ENCODE measurements around the gene MFAP2. TPM values are rescaled to one million over a fixed set of nuclear protein-coding genes. Genes with fewer than 3 reads are reported as not detected.
"Not testable (repeated sequence)": the region's sequence is repeated elsewhere in the genome, so short reads cannot be mapped to it uniquely, and the experiment has no call there.

The MFAP2 gene
- total RNA-seq, 4 donors from 2014 or later, result 5.4 to 21.7 (median 10.2) TPM

- H3K9me3 ChIP-seq; H3K4me1 ChIP-seq; H3K4me3 ChIP-seq; DNase-seq (ENCODE audit: extremely low spot score); H3K27me3 ChIP-seq; H3K27ac ChIP-seq (replicated peaks in 1 of 4); intact Hi-C loops (cut with DNase I): not testable (repeated sequence)
- H3K36me3 ChIP-seq, result peaks cover 7 to 68% (median 48%) of the 10 kb centered on the region in 4 donors
- 88% methylated on average over 21 of the region's 26 CpGs for WGBS
These were observed 32.0 kb downstream of the MFAP2 start for GRCh38 chr1:16948282-16948891.

GRCh38 chr1:16946646-16947045 is 33.8 kb downstream of the MFAP2 start:
- H3K4me1 ChIP-seq, result peaks cover 0 to under 1% (median under 1%) of the 10 kb centered on the region in 4 donors
- 90% methylated on average over 14 of the region's 19 CpGs for WGBS
- DNase-seq (ENCODE audit: extremely low spot score), result no peak
- H3K9me3 ChIP-seq, result no peaks in the 10 kb centered on the region
- H3K27me3 ChIP-seq, result no peaks in the 10 kb centered on the region
- no peak for TF ChIP-seq POLR2AphosphoS5 (IDR thresholded peaks at IDR 0.05)
- no peak for TF ChIP-seq EP300 (IDR thresholded peaks at IDR 0.05)
- TF ChIP-seq POLR2A (IDR thresholded peaks at IDR 0.05; ENCODE audit: low read depth), result no peak
- no peak for TF ChIP-seq CTCF (IDR thresholded peaks at IDR 0.05)
- no peak overlapping the region for H3K27ac ChIP-seq (replicated peaks in 1 of 4)
- intact Hi-C loops (cut with DNase I), result no loop called here
- no peak overlapping the region for H3K4me3 ChIP-seq
- H3K36me3 ChIP-seq, result peaks cover 7 to 85% (median 59%) of the 10 kb centered on the region in 4 donors

GRCh38 chr1:16946185-16946584 is 34.2 kb downstream of the MFAP2 start:
- H3K27me3 ChIP-seq; H3K4me1 ChIP-seq; H3K27ac ChIP-seq (replicated peaks in 1 of 4); H3K9me3 ChIP-seq; H3K4me3 ChIP-seq; DNase-seq (ENCODE audit: extremely low spot score); intact Hi-C loops (cut with DNase I): not testable (repeated sequence)
- WGBS, result 91% methylated on average over 13 of the region's 13 CpGs
- peaks cover 7 to 89% (median 61%) of the 10 kb centered on the region in 4 donors for H3K36me3 ChIP-seq

- H3K9me3 ChIP-seq; DNase-seq (ENCODE audit: extremely low spot score); H3K4me3 ChIP-seq; H3K27me3 ChIP-seq; H3K4me1 ChIP-seq; intact Hi-C loops (cut with DNase I); H3K27ac ChIP-seq (replicated peaks in 1 of 4): not testable (repeated sequence)
- WGBS, result 87% methylated on average over 9 of the region's 9 CpGs
- peaks cover 9 to 96% (median 65%) of the 10 kb centered on the region in 4 donors for H3K36me3 ChIP-seq
These were observed 34.9 kb downstream of the MFAP2 start for GRCh38 chr1:16945512-16945911.

GRCh38 chr1:16944038-16944437 is 36.4 kb downstream of the MFAP2 start:
- H3K36me3 ChIP-seq, result peaks cover 16 to 100% (median 73%) of the 10 kb centered on the region in 4 donors
- H3K27me3 ChIP-seq, result no peaks in the 10 kb centered on the region
- H3K9me3 ChIP-seq, result no peaks in the 10 kb centered on the region
- no peak overlapping the region for H3K27ac ChIP-seq (replicated peaks in 1 of 4)
- intact Hi-C loops (cut with DNase I), result no loop called here
- DNase-seq (ENCODE audit: extremely low spot score), result no peak
- TF ChIP-seq CTCF (IDR thresholded peaks at IDR 0.05) (no peak), POLR2A (IDR thresholded peaks at IDR 0.05; ENCODE audit: low read depth) (no peak), POLR2AphosphoS5 (IDR thresholded peaks at IDR 0.05) (no peak), EP300 (IDR thresholded peaks at IDR 0.05) (no peak)
- H3K4me3 ChIP-seq, result no peak overlapping the region
- WGBS, result 77% methylated on average over 15 of the region's 19 CpGs
- peaks cover 0 to 2% (median under 1%) of the 10 kb centered on the region in 4 donors for H3K4me1 ChIP-seq

- DNase-seq (ENCODE audit: extremely low spot score); H3K27me3 ChIP-seq; H3K9me3 ChIP-seq; H3K27ac ChIP-seq (replicated peaks in 1 of 4); intact Hi-C loops (cut with DNase I); H3K4me1 ChIP-seq: not testable (repeated sequence)
- Histone ChIP-seq H3K4me3 (peak overlapping the region in 2 of 4 donors; percentile 12 to 13), H3K36me3 (peaks cover 9 to 99% (median 78%) of the 10 kb centered on the region in 4 donors)
- WGBS, result 93% methylated on average over 32 of the region's 32 CpGs
These were observed 40.8 kb downstream of the MFAP2 start for GRCh38 chr1:16939386-16940180.
